Fibroblast of skin of scalp (primary cell): ENCODE results near the gene TBC1D1.

ENCODE experiments used
- DNase-seq: peaks from one replicate; pipeline ENCODE4 v3.0.0-alpha.2; 2013

The TBC1D1 gene

DNA sequence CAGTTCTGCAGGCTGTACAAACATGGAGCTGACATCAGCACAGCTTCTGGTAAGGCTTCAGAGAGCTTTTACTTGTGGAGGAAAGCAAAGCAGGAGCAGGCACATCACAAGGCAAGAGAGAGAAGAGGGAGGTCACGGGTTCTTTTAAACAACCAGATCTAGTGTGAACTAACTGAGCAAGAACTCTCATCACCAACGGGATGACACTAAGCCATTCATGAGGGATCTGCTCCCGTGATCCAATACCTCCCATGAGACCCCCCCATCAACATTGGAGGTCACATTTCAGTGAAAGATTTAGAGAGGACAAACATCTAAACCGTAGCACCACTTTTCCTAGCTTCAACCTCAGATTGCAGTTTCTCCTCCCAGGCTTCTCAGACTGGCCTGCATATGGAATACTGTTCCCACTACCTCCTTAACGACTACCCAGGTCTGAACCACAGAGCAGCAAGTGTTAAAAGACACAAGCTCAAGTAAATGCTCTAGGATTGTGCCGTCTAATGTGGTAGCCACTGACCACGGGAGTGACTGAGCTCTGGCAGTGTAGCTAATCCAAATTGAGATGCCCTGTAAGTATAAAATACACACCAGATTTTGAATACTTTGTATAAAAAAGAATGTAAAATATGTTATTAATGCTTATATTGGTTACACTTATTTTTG, 262.0 kb downstream of the TBC1D1 start:
- peak; percentile 55 for DNase-seq

DNA sequence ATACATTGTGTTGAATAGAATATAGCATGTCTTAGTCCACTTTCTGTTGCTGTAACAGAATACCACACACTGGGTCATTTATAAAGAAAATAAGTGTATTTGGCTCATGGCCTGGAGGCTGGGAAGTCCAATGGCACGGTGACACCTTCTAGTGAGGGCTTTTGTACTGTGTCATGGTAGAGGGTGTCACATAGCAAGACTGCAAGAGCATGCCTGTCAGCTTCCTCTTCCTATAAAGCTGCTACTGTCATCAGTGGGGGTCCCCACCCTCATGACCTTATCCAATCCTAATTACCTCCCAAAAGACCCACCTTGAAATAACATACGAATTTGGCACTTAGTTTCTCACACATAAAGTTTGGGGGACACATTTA, 262.5 kb downstream of the TBC1D1 start:
- DNase-seq: no peak

DNA sequence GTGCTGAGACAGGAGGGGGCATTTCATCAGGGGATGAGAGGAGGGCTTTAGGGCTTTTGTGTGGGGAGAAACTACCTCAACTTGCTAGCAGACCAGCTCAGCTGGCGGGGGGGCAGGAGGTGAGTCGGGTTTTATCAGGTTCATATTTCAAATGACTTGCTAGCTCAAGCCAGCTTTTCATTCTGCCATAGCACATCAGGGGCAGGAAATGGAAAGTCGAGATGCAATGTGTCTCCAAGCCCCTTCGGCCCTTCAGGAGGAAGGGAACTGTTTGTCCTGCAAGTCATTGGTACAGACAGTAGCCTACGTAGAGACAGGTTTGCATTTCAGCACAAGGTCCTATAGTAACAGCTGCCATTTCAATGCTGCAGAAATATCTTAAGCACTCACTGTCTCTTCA, 263.4 kb downstream of the TBC1D1 start:
- DNase-seq: no peak

DNA sequence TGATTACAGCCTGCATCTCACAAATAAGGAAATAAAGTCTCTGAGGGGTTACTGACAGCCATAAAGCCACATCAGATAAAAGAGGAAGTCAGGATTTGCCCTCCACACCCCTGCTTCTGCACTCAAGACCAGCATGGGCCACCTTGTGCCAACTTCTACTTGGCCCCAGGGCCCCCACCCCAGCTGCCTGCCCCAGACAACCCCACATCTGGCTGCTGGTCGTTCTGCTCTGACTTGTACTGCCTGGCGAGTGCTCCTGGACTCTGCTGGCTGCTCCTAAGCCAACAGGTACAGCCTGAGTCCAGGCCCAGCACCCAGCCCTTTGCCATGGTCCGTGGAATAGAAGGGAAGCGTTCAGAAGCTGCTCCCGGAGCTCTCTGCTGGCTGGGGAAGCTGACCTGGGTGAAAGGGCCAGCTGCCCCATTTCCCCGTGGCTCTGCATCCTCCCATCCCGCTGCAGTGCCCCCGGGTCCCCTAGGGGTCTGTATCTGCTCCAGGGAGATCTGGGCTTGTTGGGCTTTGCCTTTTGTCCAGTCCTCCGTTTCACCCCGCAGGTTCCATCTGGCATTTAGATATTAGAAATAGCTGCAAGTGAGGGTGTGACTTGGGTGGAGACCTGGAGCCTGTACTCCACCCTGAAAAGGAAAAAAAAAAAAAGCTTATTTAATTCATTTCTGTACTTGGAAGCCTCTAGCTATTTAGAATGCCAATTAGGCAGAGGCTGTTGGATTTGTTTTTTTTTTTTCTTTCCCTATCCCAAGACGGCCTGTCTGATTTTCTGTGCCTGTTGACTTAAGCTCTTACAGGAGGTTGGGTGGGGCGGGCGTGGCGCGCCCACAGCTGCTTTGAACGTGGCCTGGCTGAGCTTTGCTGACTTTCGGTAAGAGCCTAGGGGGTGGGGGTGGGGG, 264.1 kb downstream of the TBC1D1 start:
- DNase-seq: peak; percentile 30

DNA sequence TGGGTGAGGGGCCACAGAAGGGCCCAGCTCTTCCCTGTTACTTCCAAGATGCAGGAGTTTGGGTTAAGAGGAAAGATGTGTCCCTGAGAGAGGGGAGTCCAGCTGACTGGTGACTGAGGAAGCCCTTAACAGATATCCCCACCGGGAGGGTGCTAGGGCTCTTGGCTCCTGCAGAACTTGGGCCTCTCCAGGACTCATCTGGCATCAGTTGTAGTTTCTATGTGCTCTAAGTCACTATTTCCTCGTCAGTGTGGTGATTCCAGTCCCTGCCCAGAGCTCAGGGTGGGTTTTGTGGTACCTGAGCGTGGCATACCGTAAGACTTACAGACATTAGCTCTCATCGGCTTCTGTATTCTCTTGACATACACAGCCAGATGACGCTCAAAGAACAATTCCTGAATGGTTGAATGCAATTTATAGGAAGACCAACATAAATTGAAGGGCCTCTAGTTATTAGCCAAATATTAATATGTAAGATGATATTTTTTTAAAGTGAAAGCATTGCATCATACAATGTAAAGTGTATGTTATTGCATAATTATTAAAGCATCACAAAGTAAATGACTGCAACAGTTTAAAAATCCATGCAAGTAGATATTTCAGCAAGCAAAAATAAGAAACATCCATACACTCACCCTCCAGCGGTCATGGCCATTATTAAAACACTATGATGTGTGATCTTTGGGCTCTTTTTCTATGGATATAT, 264.9 kb downstream of the TBC1D1 start:
- DNase-seq: no peak

DNA sequence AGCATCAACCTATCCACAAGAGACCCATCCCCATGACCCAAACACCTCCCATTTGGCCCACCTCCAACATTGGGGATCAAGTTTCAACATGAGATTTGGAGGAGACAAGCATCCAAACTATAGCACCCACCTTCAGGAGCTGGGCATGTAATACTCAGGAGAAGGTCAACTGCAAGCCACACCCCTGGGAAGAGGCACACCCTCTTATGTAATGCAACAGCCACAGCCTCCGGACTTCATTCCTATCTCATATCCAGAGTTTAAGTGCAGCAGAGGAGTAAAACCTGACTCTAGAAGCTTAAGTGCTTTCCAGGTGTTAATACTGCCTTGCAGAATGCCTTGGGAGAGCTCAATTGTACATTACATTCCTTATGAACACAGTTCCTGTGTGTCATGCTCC, 266.7 kb downstream of the TBC1D1 start:
- DNase-seq: no peak

DNA sequence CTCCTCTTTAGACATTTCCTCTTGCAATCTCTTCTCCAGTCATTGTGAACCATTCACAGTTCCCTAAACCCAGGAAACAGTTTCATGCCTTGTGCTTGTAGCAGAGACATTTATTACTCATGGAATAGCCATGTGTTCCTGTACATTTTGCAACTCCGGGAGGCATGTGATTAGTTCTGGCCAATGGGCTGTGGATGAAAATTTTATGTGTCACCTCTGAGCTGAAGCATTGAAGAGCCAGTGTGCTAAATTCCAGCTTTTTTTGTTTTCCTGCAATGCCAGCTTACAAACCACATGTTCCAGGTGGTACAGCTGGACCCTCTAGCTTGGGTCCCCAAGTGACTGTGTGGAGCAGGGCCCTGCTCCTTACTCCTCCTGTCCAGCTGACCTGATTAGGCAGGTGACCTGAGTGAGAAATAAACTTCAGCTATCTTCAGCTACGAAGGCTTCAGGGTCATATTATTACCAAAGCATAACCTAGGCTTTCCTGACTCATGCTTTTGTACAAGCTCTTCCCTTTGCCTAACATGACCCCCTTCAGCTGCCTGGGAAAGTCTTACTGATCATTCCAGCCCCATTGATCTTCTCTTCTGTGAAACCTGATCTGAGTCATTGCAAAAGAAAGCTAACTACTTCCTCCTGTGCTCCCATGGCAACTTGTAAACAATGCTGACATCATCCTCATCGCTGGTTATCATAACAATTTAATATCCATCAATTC, 269.8 kb downstream of the TBC1D1 start:
- peak; percentile 96 for DNase-seq

DNA sequence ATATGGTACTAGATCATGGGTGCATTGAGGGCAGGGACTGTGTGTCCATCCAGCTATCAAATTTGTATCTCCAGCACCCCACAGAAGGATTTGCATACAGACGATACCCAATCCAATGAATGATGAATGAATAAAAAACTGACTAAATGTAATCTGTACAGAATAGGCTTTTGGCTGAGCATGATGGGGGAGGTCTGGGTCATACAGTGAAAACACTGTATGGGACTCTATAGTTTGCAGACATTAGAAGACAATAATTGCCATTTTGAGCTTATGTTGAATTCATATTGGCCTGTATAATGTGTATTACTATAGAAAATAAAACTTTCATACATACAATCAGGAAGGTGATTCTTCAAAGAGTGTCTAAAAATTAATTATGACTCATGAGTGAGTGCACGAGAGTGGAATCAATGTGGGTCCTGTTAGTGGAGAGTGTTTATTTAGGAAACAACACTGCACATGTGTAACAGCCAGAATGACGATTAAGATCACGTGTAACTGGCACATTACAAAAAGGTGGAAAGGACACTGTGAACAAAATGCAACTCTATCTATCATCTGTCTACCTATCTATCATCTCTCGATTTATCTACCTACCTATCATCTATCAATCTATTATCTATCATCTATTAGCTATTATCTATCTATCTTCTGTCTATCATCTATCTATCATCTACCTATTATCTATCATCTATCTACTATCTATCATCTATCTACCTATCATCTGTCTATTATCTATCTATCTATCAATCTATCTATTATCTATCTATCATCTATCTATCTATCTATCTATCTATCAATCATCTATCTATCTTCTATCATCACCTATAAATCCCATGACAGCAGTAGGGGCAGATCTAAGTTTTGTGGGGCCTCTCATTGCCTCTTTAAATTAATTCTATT, 270.6 kb downstream of the TBC1D1 start:
- no peak for DNase-seq

DNA sequence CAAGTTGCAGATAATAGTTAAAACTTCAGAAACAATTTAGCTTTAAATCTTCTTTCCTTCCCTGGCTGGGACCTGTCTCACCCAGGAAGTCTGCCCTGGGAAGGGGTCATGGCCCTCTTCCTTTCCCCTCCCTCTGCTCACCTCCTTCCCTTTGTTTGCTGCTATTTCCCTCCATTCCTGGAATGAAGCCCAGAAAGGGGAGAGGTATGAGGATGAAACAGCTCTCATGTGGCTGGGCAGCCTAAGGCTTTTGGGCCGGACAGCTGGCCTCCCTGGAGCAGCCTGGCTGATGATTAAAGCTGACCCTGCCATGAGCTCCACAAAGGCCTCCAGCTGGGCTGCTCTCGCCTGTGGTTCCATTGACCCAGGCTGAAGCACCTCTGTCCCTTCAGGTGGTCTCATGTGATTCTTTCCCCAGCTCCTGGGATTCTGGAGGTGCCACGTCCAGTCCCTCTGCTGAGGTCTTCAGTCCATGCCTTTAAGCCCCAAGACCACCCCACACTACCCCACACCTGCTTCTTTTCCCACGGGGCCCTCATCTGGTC, 271.4 kb downstream of the TBC1D1 start:
- no peak for DNase-seq

DNA sequence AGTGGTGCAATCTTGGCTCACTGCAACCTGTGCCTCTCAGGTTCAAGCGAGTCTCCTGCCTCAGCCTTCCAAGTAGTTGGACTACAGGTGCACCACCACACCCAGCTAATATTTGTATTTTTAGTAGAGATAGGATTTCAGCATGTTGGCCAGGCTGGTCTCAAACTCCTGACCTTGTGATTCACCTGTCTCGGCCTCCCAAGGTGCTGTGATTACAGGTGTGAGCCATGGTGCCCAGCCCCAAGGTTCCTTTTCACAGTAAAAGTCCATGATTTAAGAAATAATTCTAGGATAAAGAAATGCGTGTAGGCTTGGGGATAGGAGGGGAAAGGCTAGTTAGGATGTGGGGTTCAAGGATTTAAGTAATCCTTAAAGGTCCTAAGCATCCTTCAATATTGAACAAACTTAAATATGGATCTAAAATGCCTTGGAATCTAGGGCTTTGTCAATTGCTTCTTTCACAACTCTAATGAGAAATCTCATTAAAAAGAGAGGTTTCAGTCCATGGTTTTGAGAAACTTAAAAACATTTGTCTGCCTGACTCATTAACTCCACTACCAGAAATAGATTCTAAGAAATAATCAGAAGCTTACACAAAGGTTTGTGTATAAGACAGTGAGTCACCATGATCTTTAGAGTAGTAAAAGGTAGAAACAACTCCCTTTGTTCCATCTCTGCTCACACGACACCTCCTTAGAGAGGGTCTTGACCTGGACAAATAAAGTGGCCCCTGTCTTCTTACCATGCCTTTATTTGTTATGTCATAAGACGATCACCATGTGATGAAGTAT, 272.5 kb downstream of the TBC1D1 start:
- no peak for DNase-seq

DNA sequence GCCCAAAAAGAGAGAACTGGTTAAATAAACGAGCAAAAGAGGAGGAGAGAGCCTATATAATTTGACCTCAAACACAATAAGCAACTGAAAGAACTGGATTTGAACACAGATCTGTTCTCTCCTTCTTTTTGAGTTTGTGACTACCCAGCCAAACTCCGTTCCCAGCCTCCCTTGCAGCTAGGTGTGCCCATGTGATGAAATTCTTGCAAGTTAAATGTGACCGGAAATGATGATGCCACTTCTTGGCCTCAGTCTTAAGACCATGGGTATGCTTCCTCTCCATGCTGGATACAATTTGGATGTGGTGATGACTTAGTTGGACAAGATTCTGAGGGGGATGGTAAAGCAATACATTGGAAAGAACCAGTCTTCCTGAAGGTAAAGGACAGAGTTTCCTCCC, 273.5 kb downstream of the TBC1D1 start:
- DNase-seq: no peak

DNA sequence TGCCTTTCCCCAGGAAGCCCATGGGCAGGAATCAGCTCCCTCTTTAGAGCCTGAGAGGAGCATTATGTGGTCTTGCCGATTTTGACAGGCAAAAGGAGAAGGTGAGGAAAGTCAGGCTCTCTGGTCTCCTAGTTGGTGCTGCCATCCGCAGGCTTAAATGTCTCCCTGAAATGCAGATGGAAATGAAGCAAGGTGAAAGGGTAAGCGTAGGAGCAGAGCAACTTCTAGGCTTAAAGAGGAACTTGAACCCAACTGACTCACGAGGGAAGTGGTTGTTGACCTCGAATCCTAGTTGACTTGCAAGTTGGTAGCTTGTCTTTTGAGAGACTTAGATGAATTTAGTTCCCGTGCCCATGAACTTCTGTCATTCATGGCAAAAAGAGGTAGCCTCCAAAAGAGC, 275.2 kb downstream of the TBC1D1 start:
- DNase-seq: no peak

DNA sequence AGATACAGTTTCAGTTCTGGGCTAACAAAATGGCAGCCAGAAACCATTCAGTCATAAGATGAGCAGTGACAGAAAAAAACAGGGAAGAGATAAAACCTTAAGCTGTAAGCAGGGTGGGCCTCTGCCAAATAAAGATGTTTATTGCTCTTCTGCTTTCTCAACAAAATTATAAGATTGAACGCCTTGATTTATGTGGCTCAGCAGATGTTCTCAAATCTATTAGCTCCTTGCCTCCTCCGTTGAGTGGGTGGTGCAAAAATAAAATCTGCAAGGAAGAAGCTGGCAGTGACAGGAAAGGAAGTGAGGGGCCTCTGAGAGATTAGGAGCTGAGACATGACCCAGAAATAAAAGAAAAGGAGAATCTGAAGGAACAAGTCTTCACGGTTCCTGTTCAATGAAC, 275.9 kb downstream of the TBC1D1 start:
- DNase-seq: no peak

DNA sequence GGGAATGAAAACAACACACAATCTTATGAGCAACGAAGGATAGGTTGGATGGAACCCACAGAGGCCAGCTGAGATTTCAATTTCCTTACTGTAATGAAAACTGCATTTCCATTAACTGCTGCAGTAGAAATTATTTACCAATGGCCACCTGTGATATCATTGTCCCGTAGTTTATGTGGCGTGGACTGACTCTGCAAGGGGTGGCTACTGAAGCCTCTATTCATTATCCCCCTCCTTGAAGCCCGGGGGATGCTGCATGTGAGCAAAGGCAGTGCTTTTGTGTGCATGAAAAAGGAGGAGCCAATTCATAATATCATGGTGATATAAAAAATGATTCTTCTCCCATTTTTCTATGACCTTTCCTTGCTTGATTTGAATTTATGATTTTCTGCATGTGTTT, 277.1 kb downstream of the TBC1D1 start:
- no peak for DNase-seq

DNA sequence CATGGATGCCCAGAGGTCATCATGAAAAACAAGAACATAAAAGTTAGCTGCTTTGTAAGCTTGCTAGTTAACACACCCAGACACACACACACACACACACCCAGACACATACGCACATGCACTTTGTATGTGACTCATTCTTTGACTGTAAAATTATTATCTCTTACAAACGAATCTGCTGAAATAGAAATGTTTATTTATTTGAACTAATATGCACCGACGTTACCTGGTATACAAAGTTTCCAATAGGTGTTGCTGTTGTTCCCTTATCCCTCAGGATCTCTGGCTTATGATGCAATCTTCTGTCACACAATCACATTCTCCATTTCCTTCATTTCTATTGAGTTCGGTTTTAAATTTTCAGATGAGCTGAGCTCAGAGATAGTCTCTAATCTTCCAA, 278.6 kb downstream of the TBC1D1 start:
- no peak for DNase-seq

DNA sequence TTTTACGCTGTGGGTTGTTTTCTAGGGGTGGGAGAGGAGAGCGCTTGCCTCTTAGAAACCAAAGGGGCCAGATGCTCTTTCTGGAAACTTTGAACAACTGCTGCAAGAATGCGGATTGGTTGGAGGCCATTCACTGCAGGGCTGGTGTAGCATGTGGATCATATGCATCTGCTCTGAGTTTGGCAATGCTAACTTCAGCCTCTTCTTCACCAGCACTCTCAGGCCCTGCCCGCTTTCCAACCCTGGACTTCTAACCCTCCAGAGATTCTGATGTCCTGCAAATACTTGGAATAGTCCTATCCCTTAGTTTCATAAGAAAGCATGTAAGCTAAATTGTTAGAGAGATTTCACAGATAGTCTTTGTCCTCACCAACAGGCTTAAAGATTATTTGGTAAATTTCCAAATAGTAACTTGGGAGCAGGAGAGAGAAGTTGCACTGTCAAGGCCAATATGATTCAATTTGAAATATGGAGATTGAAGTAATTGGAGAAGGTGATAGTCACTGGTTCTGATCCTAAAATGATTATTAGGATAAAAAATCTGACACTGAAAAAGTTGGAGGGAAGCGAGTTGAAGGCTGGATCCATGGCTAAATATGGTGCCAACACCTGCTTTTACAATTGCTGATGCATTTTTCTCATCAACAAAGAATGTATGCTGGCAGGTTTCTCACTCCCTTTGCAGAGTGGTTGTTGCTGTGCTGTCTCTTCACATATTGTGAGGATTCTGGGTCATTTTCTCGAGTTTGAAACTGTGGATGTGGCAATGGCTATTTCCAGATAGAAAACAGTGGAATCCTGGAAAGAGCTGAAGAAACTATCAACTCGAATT, 279.7 kb downstream of the TBC1D1 start:
- DNase-seq: no peak

DNA sequence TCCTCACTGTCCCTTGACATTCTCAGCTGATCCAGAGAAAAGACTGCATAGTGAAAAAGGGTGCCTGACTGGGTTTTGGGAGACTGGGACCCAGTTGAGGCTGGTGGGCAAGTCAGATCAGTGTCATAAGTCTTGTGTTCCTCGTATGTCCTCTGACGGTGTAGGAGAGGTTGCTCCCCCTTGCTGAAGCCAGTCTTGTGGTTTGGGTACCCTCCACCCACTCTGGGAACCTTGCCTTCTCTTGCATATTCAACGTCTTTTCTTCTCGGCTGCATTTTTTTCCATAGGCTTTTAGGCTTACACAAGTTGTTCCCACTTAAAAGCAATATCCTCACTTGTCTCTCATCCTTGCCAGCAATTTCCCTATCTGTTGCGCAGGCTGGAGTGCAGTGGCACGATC, 281.2 kb downstream of the TBC1D1 start:
- no peak for DNase-seq

DNA sequence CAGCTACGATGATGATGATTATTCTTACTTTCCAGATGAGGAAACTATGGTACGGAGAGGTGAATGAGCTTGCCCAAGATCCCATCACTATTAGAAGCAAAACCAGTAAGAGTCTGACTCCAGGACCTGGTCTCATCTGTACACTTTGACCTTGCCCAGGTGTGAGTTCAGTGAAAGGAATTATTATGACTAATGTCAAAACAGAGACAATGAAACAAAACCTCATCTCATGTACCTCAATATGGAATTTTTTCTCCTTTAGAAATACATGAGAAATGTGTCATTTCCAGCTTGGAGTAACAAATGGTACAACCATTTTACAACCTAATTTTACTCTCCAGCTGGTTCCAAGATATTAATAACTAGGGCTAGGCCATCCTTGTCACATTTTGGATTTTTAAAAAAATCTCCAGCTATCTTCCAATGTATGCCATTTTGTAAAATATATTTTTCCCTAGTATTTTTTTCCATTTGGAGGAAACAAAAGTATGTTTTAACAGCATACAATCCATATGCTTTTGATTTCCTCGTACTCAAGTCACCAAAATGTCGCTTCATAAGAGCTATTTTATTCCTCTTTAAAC, 283.1 kb downstream of the TBC1D1 start:
- no peak for DNase-seq

DNA sequence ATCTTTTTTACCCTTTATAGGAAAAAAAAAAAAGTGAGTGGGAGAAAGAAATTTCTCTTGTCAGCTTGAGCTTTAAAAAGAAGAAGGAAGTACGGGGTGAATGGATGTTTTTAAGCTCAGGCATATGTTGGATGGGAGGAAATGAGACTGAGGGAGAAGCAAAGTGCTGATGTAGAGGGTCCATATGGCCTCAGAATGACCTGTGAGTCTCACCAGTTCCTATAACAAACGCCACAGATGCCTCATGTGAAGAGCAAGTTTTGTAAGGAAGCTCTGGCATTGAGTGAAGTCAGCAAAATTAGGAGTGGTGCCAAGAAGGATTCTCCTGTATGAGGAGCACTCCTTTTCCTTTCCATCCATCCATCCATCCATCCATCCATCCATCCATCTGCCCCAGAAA, 283.9 kb downstream of the TBC1D1 start:
- peak; percentile 27 for DNase-seq
